Limb (tissue), 2 donors: ENCODE measurements around the gene ATP6V1D.
A peak's percentile ranks its signal among the peaks of the same experiment; 100 is the strongest.
"Not testable (repeated sequence)": the region's sequence is repeated elsewhere in the genome, so short reads cannot be mapped to it uniquely, and the experiment has no call there.

Source experiments
- DNase-seq, 2 donors: peaks; one replicate each; pipeline ENCODE4 v3.0.0-alpha.2; 2016; ENCODE audit errors: extremely low spot score in 2 of 2

ATP6V1D gene

DNA sequence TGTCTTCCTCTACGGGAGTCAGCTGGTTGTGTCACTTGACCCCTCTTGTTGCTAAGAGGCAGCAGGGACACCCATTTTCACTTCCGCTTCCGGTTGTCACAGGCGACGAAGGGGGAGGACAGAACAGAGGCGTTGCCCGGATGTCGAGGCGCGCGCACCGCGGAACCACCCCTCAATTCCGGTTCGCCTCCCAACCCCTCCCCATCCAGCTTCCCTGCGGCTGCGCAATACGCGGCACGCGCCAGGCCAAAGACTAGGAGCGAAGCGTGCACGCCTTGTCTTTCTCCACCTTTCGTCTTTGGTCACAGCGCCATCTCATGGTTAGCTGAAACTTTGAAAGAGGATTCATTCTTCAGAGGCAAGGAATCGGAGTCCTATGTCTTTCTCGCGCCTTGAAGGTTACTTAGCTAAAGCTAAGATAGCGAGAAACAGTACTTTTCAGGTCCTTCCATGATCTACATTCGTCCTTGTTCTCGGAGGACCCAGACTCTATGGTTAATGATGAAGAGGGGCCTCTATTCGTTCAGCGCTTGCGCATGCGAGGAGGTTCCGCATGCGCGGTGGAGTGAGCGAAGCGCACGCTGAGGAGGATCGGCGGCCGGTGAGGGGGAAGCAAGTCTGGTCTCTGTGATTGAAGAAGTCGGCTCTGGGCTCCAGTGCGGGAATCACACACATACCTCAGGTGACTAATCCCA lies at the start of gene ATP6V1D, which contains the start of gene EIF2S1:
Gene ATP6V1D (minus strand): TSS at position 30 of the 695 bp plus-strand sequence. CDS start 106 bp downstream, outside the sequence.
Gene EIF2S1 (plus strand): TSS at position 554 of the 695 bp plus-strand sequence. CDS start 4,440 bp downstream, outside the sequence.
- DNase-seq: peak; percentile 98 to 99

- not testable (repeated sequence) for DNase-seq
Measured at GRCh38 chr14:67408122-67408801, 48.7 kb upstream of the ATP6V1D start.

GRCh38 chr14:67405771-67406170 lies 46.2 kb upstream of the ATP6V1D start:
- DNase-seq: no peak

DNA sequence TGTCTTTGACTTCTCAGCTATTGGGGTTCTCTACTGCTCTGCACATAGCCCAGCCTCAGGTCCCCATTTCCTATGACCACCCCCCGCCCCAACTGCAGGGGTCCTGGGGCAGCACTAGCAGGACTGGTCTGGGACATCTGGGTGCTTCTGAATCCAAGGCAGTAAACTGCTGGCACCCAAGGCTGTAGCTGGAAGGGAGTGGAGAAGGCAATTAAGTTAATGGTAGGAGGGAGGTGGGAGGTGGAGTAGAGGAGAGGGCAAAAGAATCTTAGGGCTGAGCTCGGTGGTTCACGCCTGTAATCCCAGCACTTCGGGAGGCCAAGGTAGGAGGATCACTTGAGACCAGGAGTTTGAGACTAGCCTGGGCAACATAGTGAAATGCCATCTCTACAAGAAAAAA lies 40.8 kb upstream of the ATP6V1D start:
- no peak for DNase-seq

- DNase-seq: no peak
Measured at GRCh38 chr14:67397536-67397935, 37.9 kb upstream of the ATP6V1D start.

GRCh38 chr14:67396381-67396970 lies 36.9 kb upstream of the ATP6V1D start:
- no peak for DNase-seq

- no peak for DNase-seq
Measured at GRCh38 chr14:67395876-67396189, 36.2 kb upstream of the ATP6V1D start.

GRCh38 chr14:67395086-67395875 lies 35.7 kb upstream of the ATP6V1D start:
- no peak for DNase-seq

DNA sequence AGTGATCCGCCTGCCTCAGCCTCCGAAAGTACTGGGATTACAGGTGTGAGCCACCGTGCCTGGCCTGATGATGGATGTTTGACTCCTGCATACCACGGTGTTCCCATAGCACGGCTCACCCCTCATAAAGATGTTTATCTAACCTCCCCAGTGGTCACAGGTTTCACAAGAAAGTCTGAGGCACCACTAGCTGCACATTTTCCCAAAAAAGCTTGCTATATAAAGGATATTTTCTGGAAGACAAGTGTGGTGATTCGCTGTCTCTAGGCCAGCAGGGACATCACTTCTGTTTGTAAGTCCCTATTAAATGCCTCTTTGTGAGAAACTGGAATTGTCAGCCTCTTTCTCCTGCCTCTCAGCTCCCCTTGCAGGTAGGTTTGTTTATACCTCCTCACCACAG lies 34.1 kb upstream of the ATP6V1D start:
- no peak for DNase-seq

DNA sequence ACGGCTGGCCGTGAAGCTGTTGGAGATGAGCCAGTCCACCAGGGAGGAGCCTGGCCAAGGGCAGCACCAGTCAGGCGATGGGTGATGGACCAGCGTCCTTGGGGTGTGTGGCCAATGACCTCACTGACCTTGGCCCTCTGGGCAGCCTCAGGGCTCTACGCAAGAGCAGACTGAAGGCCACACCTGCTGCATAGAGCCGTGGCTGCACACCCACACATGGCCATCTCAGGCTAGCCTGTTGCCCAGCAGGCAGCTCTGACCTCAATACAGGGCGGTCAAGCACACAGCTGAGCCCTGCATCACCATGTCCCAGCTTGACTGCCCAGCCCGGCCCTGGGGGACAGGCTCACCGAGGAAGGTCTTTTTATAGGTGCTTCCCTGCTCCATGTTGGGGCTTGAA lies 33.2 kb upstream of the ATP6V1D start:
- no peak for DNase-seq

DNA sequence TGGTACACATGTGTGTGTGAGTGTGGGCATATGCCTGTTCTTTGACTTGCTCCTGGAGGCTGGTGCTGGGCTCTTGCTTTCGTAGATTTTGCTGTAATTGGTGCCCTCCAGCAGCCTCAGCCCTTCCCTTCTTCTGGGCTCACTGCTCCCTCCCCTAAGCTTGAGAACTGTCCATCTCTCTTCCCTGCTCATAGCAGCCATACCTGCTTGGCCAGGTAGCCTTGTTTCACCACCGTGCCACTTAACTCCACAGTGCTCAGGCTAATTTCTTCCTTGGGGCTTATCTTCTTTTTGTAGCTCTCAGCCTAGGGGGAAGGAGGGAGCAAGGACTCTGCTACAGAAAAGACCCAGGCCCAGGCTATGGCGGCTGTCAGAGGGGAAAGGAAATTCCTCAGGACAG lies 32.5 kb upstream of the ATP6V1D start:
- no peak for DNase-seq

- DNase-seq: no peak
Measured at GRCh38 chr14:67391268-67391667, 31.7 kb upstream of the ATP6V1D start.

GRCh38 chr14:67389811-67390534 lies 30.4 kb upstream of the ATP6V1D start:
- no peak for DNase-seq

DNA sequence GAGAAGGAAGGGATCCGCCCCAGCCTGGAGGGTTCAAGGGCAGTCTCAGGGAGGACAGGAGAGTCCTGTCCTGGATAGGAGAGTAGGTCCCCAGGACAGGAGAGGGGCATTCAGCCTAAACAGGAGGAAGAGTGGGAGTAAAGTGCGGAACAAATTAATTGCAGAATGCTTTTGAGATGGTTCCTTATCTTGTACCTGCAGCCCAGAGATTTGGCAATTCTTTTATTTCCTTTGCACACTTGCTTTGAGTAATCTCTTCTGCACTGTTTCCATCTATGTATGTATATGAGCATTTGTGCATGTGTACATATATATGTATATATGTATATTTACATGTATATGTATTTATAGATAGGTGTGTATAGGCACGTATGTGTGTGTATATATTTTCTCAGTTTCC lies 29.7 kb upstream of the ATP6V1D start:
- DNase-seq: no peak

DNA sequence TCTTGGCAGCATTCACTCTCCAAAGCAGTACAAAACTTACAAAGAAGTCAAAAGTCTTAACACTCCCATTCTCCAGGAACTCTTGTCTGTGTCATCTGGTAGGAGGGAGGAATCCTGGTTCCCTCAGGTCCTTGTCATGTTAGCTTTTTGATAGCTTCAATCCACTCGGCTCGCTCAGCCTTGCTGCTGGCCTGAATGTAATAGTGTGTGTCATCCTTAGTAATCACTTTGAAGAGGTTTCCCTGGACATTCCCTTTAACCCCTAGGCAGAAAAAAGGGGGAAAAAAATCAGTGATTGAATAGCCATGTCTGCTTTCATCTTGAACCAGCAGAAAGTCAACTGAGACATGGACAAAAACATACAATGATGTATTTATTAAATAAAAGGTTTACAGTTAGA lies 27.6 kb upstream of the ATP6V1D start:
- no peak for DNase-seq

GRCh38 chr14:67385618-67386017 lies 26.0 kb upstream of the ATP6V1D start:
- DNase-seq: no peak

DNA sequence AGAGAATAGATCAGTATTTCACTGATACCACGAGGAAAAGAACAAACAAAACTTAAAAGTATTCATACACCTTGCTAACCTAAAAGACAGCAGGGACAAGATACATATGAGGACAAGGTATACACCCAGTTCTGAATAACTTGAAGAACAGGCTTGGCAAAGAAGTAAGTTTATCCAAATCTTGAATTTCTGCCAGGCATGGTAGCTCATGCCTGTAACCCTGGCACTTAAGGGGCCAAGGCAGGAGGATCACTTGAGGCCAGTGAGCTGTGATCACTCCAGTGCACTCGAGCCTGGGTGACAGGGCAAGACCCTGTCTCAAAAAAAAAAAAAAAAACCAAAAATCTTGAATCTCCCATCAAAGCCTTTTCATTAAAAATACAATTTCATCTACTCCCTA lies 25.5 kb upstream of the ATP6V1D start:
- no peak for DNase-seq

GRCh38 chr14:67377916-67378315 lies 18.3 kb upstream of the ATP6V1D start:
- DNase-seq: no peak

DNA sequence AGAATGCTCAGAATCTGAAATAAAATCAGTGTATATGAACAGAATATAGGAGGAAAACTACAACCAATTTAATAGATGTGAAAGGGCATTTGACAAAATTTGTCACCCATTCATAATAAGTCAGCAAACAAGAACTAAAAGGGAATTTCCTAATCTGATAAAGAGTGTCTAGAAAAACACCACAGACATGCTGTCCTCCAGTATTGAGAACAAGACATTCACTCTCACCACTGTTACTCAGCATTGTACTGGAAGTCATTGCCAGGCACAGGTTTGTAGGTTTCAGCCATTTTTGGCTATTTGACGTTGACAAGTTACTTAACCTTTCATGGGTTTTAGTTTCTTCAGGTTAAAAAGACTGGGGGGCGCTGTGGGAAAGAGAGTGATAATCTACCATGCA lies 13.7 kb upstream of the ATP6V1D start:
- no peak for DNase-seq

GRCh38 chr14:67372833-67373232 lies 13.2 kb upstream of the ATP6V1D start:
- DNase-seq: no peak
